A673 (cell line): ENCODE measurements around the gene TREX2.

Source experiments
- CTCF ChIP-seq: fragments of 300-800, 200-600 bp; sonication (generic); conservative IDR thresholded peaks from 2 replicates; pipeline ENCODE4 v1.5.1; 2017; ENCODE audit warnings: low read depth, mild to moderate bottlenecking, antibody characterized with exemption, low read length, moderate library complexity, mixed read lengths
- EZH2 ChIP-seq: fragments of 200-600 bp; sonication (generic); IDR thresholded peaks from 2 replicates; pipeline ENCODE4 v1.6.1; 2017; ENCODE audit warnings: borderline replicate concordance, low read depth, mild to moderate bottlenecking, mixed read lengths, antibody characterized with exemption, low read length; ENCODE audit not compliant: poor library complexity, severe bottlenecking

GRCh38 chrX:153475271-153475670 lies 29.4 kb upstream of the TREX2 start:
- TF ChIP-seq CTCF: no peak
- no peak for TF ChIP-seq EZH2
